Measurements from ENCODE around the gene CDSN.
A peak's percentile ranks its signal among the peaks of the same experiment; 100 is the strongest.

CDSN gene

GRCh38 chr6:31128093-31128676 lies 7.9 kb upstream of the CDSN start:
- ATAC-seq (ENCODE audit: low read depth), result 0 out of 3 replicates have a peak, but pooled peaks have one; percentile 18
- TF ChIP-seq CTCF (IDR thresholded peaks at IDR 0.05; ENCODE audit: poor library complexity, severe bottlenecking), result peak; percentile 95
- H3K36me3 ChIP-seq (ENCODE audit: low read depth), result no peaks in the 10 kb centered on the region
- peaks cover 26% of the 10 kb centered on the region for H3K4me1 ChIP-seq (ENCODE audit: insufficient read depth, poor library complexity, severe bottlenecking)
- no peak overlapping the region for H3K4me3 ChIP-seq (ENCODE audit: severe bottlenecking)
- no peak overlapping the region for H3K27ac ChIP-seq (ENCODE audit: poor library complexity, severe bottlenecking)
- DNase-seq (ENCODE audit: low spot score), result no peak
- no peaks in the 10 kb centered on the region for H3K27me3 ChIP-seq (ENCODE audit: insufficient read depth, poor library complexity, severe bottlenecking)
- H3K9me3 ChIP-seq (ENCODE audit: severe bottlenecking), result no peaks in the 10 kb centered on the region

- DNase-seq (ENCODE audit: low spot score) (no peak), ATAC-seq (ENCODE audit: low read depth) (no peak)
- no peaks in the 10 kb centered on the region for H3K36me3 ChIP-seq (ENCODE audit: low read depth)
- no peaks in the 10 kb centered on the region for H3K9me3 ChIP-seq (ENCODE audit: severe bottlenecking)
- H3K4me1 ChIP-seq (ENCODE audit: insufficient read depth, poor library complexity, severe bottlenecking), result peaks cover 38% of the 10 kb centered on the region
- no peak overlapping the region for H3K4me3 ChIP-seq (ENCODE audit: severe bottlenecking)
- H3K27ac ChIP-seq (ENCODE audit: poor library complexity, severe bottlenecking), result peak overlapping the region; percentile 51
- no peak for TF ChIP-seq CTCF (IDR thresholded peaks at IDR 0.05; ENCODE audit: poor library complexity, severe bottlenecking)
- no peaks in the 10 kb centered on the region for H3K27me3 ChIP-seq (ENCODE audit: insufficient read depth, poor library complexity, severe bottlenecking)
Observed at GRCh38 chr6:31126396-31127175, 6.3 kb upstream of the CDSN start.

- no peak for TF ChIP-seq CTCF (IDR thresholded peaks at IDR 0.05; ENCODE audit: poor library complexity, severe bottlenecking)
- Histone ChIP-seq H3K27ac (ENCODE audit: poor library complexity, severe bottlenecking) (peak overlapping the region; percentile 51), H3K36me3 (ENCODE audit: low read depth) (no peaks in the 10 kb centered on the region), H3K9me3 (ENCODE audit: severe bottlenecking) (no peaks in the 10 kb centered on the region), H3K4me3 (ENCODE audit: severe bottlenecking) (no peak overlapping the region), H3K27me3 (ENCODE audit: insufficient read depth, poor library complexity, severe bottlenecking) (no peaks in the 10 kb centered on the region), H3K4me1 (ENCODE audit: insufficient read depth, poor library complexity, severe bottlenecking) (peaks cover 38% of the 10 kb centered on the region)
- DNase-seq (ENCODE audit: low spot score) (no peak), ATAC-seq (ENCODE audit: low read depth) (peak; percentile 60)
Observed at GRCh38 chr6:31125586-31126363, 5.5 kb upstream of the CDSN start.

- H3K36me3 ChIP-seq (ENCODE audit: low read depth), result no peaks in the 10 kb centered on the region
- DNase-seq (ENCODE audit: low spot score) (no peak), ATAC-seq (ENCODE audit: low read depth) (peak; percentile 53)
- H3K27me3 ChIP-seq (ENCODE audit: insufficient read depth, poor library complexity, severe bottlenecking), result no peaks in the 10 kb centered on the region
- H3K9me3 ChIP-seq (ENCODE audit: severe bottlenecking), result no peaks in the 10 kb centered on the region
- peaks cover 38% of the 10 kb centered on the region for H3K4me1 ChIP-seq (ENCODE audit: insufficient read depth, poor library complexity, severe bottlenecking)
- H3K4me3 ChIP-seq (ENCODE audit: severe bottlenecking), result no peak overlapping the region
- TF ChIP-seq CTCF (IDR thresholded peaks at IDR 0.05; ENCODE audit: poor library complexity, severe bottlenecking), result no peak
- H3K27ac ChIP-seq (ENCODE audit: poor library complexity, severe bottlenecking), result peak overlapping the region; percentile 51
Observed at GRCh38 chr6:31125162-31125561, 4.9 kb upstream of the CDSN start.
